GM18511 (cell line): ENCODE results near the gene SPG11.
"Not testable (repeated sequence)": the region's sequence is repeated elsewhere in the genome, so short reads cannot be mapped to it uniquely, and the experiment has no call there.

Source experiments
- ATAC-seq: cut with Tn5 transposase; IDR thresholded peaks from one replicate; pipeline ENCODE4 v1.9.1; 2021; ENCODE audit warnings: mild to moderate bottlenecking, moderate library complexity; ENCODE audit not compliant: unreplicated experiment

The SPG11 gene

GRCh38 chr15:44532689-44533088 lies 130.8 kb downstream of the SPG11 start:
- no peak for ATAC-seq

GRCh38 chr15:44532275-44532674 lies 131.2 kb downstream of the SPG11 start:
- ATAC-seq: not testable (repeated sequence)

- no peak for ATAC-seq
Observed at GRCh38 chr15:44530653-44531052, 132.8 kb downstream of the SPG11 start.

- ATAC-seq: no peak
Observed at GRCh38 chr15:44529864-44530604, 133.4 kb downstream of the SPG11 start.

GRCh38 chr15:44527241-44527640 lies 136.2 kb downstream of the SPG11 start:
- no peak for ATAC-seq

- ATAC-seq: no peak
Observed at GRCh38 chr15:44525018-44525417, 138.4 kb downstream of the SPG11 start.

GRCh38 chr15:44519537-44519936 lies 143.9 kb downstream of the SPG11 start:
- no peak for ATAC-seq

- ATAC-seq: no peak
Observed at GRCh38 chr15:44516436-44516835, 147.0 kb downstream of the SPG11 start.
